Stimulated activated CD4-positive, alpha-beta T cell treated with anti-CD3 and anti-CD28 coated beads, Interleukin-1b, Interleukin-23, amount 100 ng/mL, for 1 hour (primary cell): ENCODE results near the gene FYB2.
"Not testable (repeated sequence)": the region's sequence is repeated elsewhere in the genome, so short reads cannot be mapped to it uniquely, and the experiment has no call there.

Source experiments
- DNase-seq, 2 donors: peaks; one replicate each; pipeline ENCODE4 v3.0.0-alpha.2; 2020; ENCODE audit warnings: low read depth in 2 of 2

Gene FYB2

DNA sequence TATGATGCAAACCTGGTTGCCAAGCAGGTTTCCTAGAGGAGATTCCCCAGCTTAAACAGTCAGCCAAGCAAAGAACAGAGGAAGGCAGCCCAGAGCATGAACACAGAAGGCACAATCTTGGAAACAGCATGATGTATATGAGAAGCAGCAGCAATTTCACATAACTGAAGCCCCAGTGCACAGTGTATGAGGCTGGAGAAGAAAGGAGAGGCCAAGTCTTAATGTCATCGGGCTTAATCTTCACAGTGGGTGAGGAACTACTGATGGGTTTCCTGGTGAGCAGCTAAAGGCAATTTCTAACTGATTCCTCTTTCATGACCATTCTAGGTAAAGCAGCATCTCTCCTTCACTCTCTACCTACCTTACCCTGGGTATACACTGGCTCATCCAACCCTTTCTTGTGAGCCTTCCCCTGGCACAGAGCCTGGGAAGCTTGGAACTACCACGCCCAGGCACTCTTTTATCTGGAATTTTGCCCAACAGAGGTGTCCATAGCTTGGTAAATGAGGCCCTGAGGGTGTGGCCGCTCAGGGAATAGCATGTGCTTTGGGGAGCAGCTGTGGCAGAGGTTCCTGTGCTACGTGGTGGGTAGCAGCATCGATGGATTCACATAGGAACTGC is 22.0 kb downstream of the FYB2 start:
- no peak for DNase-seq

DNA sequence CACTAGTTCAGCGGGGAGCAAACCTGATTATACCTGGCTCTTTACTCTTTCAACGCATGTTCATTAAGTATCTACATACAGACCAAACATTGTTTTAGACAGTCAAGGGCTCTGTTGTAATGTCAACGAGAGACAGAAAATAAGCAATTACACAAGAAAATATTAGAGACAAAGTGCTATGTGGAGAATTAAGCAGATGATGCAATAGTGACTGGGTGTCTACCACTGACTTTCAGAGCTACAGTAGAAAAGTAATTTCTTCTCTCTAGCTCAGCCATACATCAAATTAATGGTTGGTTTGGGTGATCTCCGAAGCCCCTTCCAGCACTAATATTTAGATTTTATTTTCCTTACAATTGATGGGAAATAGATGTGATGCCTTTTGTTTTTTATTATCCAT is 23.3 kb downstream of the FYB2 start:
- DNase-seq = no peak

- no peak for DNase-seq
These were observed 29.2 kb downstream of the FYB2 start for GRCh38 chr1:56790036-56790435.

GRCh38 chr1:56788588-56788987 is 30.6 kb downstream of the FYB2 start:
- DNase-seq = no peak

DNA sequence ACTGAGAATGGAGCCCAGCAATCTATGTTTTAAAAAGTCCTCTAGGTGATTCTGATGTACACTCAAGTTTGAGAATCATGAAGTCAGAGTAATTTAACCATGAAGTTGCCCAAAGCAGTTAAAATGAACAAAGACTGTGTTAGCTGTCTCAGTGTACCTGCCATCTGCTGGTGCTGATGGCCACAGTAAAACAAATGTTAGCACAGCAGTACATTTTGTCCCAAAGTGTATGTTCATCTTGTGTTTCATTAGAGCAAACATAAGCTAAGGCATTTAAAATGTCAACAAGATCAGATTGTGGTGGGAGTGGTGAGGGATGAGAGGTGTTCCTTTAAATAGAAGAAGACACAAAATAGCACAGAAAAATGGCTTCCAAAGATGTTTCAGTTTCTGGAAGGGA is 31.1 kb downstream of the FYB2 start:
- no peak for DNase-seq

DNA sequence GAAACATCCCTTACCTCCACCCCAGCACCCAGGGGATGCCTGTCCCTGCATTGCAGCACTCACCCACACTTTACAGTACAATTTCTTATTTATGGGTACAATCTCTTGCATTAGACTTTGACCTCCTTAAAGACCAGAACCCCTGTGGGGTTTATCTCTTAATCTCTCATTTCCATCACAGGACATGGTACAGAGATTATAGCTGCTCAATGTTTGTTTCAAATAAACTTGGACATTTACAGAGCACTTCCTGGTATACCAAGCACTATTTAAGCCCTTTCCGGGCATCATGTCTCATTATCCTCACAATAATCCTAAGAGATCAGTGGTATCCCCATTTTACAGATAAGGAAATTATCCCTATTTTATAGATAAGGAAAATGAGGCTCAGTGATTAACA is 31.9 kb downstream of the FYB2 start:
- no peak for DNase-seq

- no peak for DNase-seq
These were observed 36.4 kb downstream of the FYB2 start for GRCh38 chr1:56782773-56783172.

- no peak for DNase-seq
These were observed 38.4 kb downstream of the FYB2 start for GRCh38 chr1:56780826-56781225.

GRCh38 chr1:56780128-56780750 is 39.0 kb downstream of the FYB2 start:
- no peak for DNase-seq

DNA sequence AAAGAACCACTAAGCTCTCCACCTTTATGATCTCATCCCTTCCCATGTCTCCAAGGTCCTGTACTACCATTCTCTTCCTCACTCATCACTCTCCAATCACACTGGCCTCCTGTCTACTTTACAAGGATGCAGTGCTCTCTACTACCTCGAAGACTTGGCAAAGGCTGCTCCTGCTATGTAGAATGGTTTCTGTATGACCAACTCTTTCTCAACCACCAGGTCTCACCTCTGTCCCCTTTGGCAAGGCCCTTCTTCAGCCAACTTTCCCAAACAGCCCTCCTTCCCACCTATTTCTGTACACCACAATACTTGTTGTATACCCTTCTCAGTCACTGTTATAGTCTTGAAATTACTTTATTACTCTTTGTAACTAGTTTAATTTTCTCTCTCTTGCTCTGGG is 41.2 kb downstream of the FYB2 start:
- DNase-seq = no peak

GRCh38 chr1:56774732-56775131 is 44.5 kb downstream of the FYB2 start:
- DNase-seq = not testable (repeated sequence)

DNA sequence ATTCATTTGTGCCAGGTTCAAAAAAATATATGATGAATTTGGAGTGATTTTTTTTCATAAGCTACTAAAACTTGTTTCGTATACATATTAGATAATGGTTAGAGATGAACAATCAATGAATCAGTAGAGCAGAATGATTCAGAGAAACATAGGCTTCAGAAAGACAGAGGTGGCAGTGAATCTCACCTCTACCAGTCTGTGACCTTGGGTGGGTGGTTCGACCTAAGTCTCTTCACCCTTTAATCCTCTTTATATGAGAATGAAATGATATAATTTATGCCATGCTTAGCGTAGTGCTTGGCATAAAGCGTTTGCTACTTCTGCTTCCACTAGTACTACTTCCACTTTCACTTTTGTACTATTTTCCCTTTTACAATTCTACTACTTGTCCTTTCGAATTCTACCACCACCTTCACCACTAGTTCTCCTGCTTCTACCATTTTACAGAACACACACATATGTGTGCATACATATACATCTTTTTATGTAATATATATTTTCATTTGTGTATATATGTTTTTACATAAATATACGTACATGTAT is 45.1 kb downstream of the FYB2 start:
- no peak for DNase-seq

- no peak for DNase-seq
These were observed 45.7 kb downstream of the FYB2 start for GRCh38 chr1:56773341-56774066.

DNA sequence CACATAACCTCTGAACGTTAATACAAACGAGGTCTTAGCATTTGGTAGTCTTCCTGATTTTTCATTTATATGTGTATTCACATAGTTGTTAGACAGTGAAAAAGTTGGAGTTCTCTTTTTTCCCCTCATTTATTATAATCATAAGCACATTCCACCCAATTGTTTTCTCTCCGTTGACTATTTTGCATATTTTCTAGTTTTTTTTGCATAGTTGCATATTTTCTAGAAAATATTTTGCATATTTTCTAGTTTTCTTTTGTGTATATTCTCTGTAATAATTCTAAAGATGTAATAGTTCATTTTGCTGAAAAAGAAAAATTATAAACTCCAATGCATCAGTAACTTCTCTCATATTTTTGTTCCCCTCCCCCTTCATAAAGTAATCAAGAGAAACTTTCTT is 47.5 kb downstream of the FYB2 start:
- DNase-seq = no peak

GRCh38 chr1:56758794-56759193 is 60.4 kb downstream of the FYB2 start:
- DNase-seq = no peak

DNA sequence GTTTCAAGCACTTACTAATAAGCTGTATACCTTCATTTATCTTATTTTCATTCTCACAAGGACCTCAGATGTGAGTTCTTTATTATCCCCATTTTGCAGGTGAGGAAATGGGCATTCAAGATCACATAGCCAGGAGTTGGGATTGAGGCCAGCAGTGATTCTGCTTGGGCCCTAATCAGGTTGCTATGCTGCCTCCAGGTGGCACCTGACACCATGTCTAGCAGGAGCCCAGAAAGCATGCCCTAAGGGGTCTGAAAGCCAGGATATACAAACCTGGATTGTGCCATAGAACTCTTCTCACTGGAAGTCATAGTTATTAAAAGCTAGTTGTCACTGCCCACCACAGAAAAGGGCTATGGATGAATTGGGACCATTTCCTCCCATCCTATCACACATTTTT is 61.1 kb downstream of the FYB2 start:
- no peak for DNase-seq

GRCh38 chr1:56755911-56756310 is 63.3 kb downstream of the FYB2 start:
- no peak for DNase-seq

DNA sequence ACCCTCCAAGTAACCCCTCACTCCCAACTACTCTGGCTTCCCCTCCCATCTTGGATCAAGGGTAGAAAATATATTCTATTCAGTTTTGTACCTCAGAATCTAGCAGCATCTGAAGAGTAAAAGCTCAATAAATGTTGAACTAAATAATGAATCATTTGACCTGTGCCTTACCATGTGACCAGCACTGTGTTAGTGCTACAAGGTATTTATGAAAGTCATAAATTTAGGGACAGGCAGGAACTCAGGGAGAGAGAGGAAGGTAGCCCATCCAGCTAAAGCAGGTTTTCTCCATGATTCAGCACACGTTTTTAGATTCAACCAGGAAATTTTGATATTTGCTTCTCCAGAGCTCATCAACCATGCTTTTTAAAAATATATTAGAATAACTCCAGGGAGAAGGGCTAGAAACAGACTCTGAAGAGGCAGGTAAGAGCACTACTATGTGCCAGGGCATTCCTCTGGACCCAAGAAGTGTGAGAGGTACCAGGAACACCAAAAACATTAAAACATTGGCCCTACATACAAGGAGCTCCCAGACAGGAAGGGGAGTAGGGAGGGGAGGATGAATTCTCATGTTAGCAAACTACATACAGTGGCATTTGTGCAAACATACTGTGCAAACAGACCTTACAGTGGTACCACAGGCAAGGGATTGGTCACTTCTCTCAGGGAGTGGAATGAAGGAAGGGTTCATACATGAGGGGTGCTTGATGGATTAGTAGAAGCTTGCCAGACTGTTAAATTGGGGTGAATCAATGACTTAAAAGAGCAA is 64.3 kb downstream of the FYB2 start:
- no peak for DNase-seq

GRCh38 chr1:56745231-56745630 is 74.0 kb downstream of the FYB2 start:
- DNase-seq = no peak

GRCh38 chr1:56728964-56729363 is 90.2 kb downstream of the FYB2 start:
- no peak for DNase-seq

DNA sequence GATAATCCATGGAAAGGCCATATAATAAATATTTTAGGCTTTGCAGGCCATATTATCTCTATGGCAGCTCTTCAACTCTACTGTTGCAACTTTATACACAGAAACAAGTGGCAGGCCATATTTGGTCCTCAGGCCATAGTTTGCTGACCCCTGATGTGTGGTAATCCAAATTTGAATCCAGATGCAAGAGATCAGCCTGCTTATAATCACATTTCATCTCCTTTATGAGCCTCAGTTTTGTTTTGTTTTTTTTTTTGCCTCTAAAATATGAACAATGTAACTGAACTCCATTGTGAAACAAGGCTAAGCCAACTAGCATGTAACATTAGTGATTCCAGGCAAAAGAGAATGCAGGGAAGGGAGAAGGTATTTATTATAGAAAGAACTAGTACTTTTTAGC is 92.5 kb downstream of the FYB2 start:
- DNase-seq = no peak

- no peak for DNase-seq
These were observed 100.0 kb downstream of the FYB2 start for GRCh38 chr1:56719171-56719570.
